Neural crest cell (in vitro differentiated cells): ENCODE data around the gene MTMR3. TPM values are rescaled to one million over a fixed set of nuclear protein-coding genes. Genes with fewer than 3 reads are reported as not detected.

ENCODE experiments used
- DNase-seq: peaks from one replicate; pipeline ENCODE4 v3.0.0; 2021; ENCODE audit warnings: low read depth, mixed read lengths, low spot score
- H3K27ac Mint-ChIP-seq: one replicate; pipeline ENCODE4 v1.8.0; 2021; ENCODE audit warnings: mild to moderate bottlenecking, mixed read lengths; ENCODE audit not compliant: unreplicated experiment
- H3K27me3 Mint-ChIP-seq: 2 replicates; pipeline ENCODE4 v1.8.0; 2021; ENCODE audit warnings: low read depth, mild to moderate bottlenecking, mixed read lengths
- H3K36me3 Mint-ChIP-seq: 2 replicates; pipeline ENCODE4 v1.8.0; 2021; ENCODE audit warnings: low read depth, mild to moderate bottlenecking, mixed read lengths
- H3K4me1 Mint-ChIP-seq: 2 replicates; pipeline ENCODE4 v1.8.0; 2021; ENCODE audit warnings: mixed read lengths
- H3K4me3 Mint-ChIP-seq: one replicate; pipeline ENCODE4 v1.8.0; 2021; ENCODE audit warnings: mild to moderate bottlenecking, mixed read lengths
- H3K9me3 Mint-ChIP-seq: 2 replicates; pipeline ENCODE4 v1.8.0; 2021; ENCODE audit warnings: mixed read lengths
- CTCF ChIP-seq: fragments of 200-600 bp; sonication (generic); conservative IDR thresholded peaks from 2 replicates; pipeline ENCODE4 v1.5.0; 2021; ENCODE audit warnings: antibody characterized with exemption, mild to moderate bottlenecking
- total RNA-seq: library from RNA; stranded (reverse); gene quantifications from 2 replicates; pipeline ENCODE4 v1.2.1, GENCODE V29; 2021

Gene MTMR3
- total RNA-seq, 1 donor from 2014 or later, result 35.3 TPM

DNA sequence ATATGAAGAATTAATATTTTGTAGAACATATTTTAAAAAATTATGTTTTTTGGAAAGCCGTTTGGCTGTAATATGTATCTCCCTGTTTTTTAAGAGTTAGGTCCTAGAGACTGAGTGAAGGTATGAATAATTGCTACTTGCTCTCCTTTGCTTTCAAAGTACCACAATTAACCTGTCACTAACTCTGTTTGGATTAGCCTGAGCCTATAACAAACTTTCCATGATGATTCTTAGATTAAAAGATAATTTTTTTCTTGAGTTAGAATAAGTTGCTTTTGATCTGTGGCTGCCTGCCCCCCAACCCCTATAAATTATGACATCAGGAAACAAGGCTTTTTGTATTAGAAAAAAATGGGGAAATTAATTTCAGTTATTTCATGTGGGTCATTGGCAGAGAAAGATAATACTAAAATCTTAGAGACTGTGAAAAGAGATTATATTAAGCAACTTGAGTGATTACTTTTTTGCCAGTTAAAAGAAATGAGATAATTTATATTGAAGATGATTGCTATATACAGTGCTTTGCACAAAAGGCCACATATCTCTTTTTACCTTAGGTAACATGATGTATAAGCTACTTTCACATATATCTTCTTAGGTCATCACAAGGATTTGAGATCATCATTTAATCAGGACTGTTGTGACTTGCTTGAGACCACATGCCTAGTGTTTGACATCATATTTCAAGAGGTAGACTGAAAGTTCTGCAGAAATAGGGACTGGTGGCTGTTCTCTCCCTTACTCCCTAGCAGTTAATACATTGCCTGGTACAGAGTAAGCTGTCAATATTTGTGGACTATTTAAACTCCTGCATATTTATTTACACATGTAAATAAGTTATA, 9.6 kb downstream of the MTMR3 start:
- peaks cover 3% of the 10 kb centered on the region for H3K36me3 Mint-ChIP-seq
- H3K4me3 Mint-ChIP-seq, result no peak overlapping the region
- H3K27ac Mint-ChIP-seq, result no peak overlapping the region
- no peaks in the 10 kb centered on the region for H3K9me3 Mint-ChIP-seq
- no peak for DNase-seq
- no peaks in the 10 kb centered on the region for H3K27me3 Mint-ChIP-seq
- no peak for TF ChIP-seq CTCF
- H3K4me1 Mint-ChIP-seq, result peaks cover 11% of the 10 kb centered on the region

- no peak for DNase-seq
- H3K36me3 Mint-ChIP-seq, result no peaks in the 10 kb centered on the region
- H3K27me3 Mint-ChIP-seq, result no peaks in the 10 kb centered on the region
- no peaks in the 10 kb centered on the region for H3K9me3 Mint-ChIP-seq
- H3K27ac Mint-ChIP-seq, result no peak overlapping the region
- H3K4me3 Mint-ChIP-seq, result no peak overlapping the region
- H3K4me1 Mint-ChIP-seq, result no peaks in the 10 kb centered on the region
- TF ChIP-seq CTCF, result no peak
These were observed 18.4 kb downstream of the MTMR3 start for GRCh38 chr22:29901354-29901753.

DNA sequence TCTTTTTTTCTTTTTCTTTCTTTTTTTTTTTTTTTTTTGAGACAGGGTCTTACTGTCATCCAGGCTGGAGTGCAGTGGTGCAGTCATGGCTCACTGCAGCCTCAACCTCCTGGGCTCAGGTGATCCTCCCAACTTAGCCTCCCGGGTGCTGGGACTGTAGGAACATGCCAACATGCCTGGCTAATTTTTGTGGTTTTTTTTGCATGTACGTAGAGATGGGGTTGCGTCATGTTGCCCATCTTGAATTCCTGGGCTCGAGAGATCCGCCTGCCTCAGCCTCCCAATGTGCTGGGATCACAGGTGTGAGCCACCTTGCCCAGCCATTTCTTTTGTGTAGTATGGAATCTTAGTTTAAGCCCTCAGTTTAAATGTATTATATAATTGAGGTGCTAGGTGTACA, 20.4 kb downstream of the MTMR3 start:
- Mint-ChIP-seq H3K27me3 (no peaks in the 10 kb centered on the region), H3K4me1 (peaks cover 3% of the 10 kb centered on the region), H3K4me3 (no peak overlapping the region), H3K36me3 (no peaks in the 10 kb centered on the region), H3K27ac (no peak overlapping the region), H3K9me3 (no peaks in the 10 kb centered on the region)
- no peak for DNase-seq
- no peak for TF ChIP-seq CTCF

GRCh38 chr22:29904020-29904419, 21.0 kb downstream of the MTMR3 start:
- Mint-ChIP-seq H3K9me3 (no peaks in the 10 kb centered on the region), H3K4me1 (peaks cover 3% of the 10 kb centered on the region), H3K36me3 (no peaks in the 10 kb centered on the region), H3K4me3 (no peak overlapping the region), H3K27ac (no peak overlapping the region), H3K27me3 (no peaks in the 10 kb centered on the region)
- TF ChIP-seq CTCF, result no peak
- DNase-seq, result no peak

GRCh38 chr22:29907753-29908515, 25.0 kb downstream of the MTMR3 start:
- H3K4me1 Mint-ChIP-seq, result peaks cover 3% of the 10 kb centered on the region
- peak overlapping the region; percentile 53 for H3K27ac Mint-ChIP-seq
- H3K4me3 Mint-ChIP-seq, result no peak overlapping the region
- no peak for DNase-seq
- no peaks in the 10 kb centered on the region for H3K9me3 Mint-ChIP-seq
- H3K36me3 Mint-ChIP-seq, result no peaks in the 10 kb centered on the region
- no peaks in the 10 kb centered on the region for H3K27me3 Mint-ChIP-seq
- TF ChIP-seq CTCF, result no peak
